OCI-LY3 (cell line): ENCODE data around the gene STAT6.

Experiments
- H2AFZ ChIP-seq: fragments of 200-600, 300-600 bp; shearing (Covaris generic); 2 replicates; pipeline ENCODE4 v1.6.0; 2014; ENCODE audit warnings: antibody characterized with exemption, low read depth, low read length
- H3K27ac ChIP-seq: fragments of 200-600, 300-600 bp; sonication (generic); 2 replicates; pipeline ENCODE4 v1.5.1; 2014; ENCODE audit warnings: mild to moderate bottlenecking, low read length, moderate library complexity, mixed read lengths
- H3K27me3 ChIP-seq: fragments of 200-600, 300-600 bp; sonication (generic); 2 replicates; pipeline ENCODE4 v1.6.1; 2014; ENCODE audit warnings: low read depth, low read length, mixed read lengths
- H3K36me3 ChIP-seq: fragments of 200-600, 300-600 bp; sonication (generic); replicated peaks from 2 replicates; pipeline ENCODE3; 2014; ENCODE audit warnings: low read depth, low read length, mixed read lengths
- H3K4me1 ChIP-seq: fragments of 300-600, 200-600 bp; sonication (generic); 2 replicates; pipeline ENCODE4 v1.6.1; 2014; ENCODE audit warnings: low read length, mixed read lengths
- H3K4me2 ChIP-seq: fragments of 200-600, 300-600 bp; sonication (generic); 2 replicates; pipeline ENCODE4 v1.6.1; 2014; ENCODE audit warnings: low read length, mixed read lengths
- H3K4me3 ChIP-seq: fragments of 300-600, 200-600 bp; sonication (generic); 2 replicates; pipeline ENCODE4 v1.5.1; 2014; ENCODE audit warnings: antibody characterized with exemption, mild to moderate bottlenecking, low read length, moderate library complexity
- H3K79me2 ChIP-seq: fragments of 300-600, 200-600 bp; shearing (Covaris generic); 2 replicates; pipeline ENCODE4 v1.6.1; 2014; ENCODE audit warnings: mild to moderate bottlenecking, low read length, mixed read lengths
- H3K9ac ChIP-seq: fragments of 300-600, 200-600 bp; shearing (Covaris generic); 2 replicates; pipeline ENCODE4 v1.6.0; 2014; ENCODE audit warnings: mild to moderate bottlenecking, low read length, moderate library complexity
- H3K9me3 ChIP-seq: fragments of 200-600, 300-600 bp; shearing (Covaris generic); 2 replicates; pipeline ENCODE4 v1.6.1; 2014; ENCODE audit warnings: low read length, mixed read lengths; ENCODE audit not compliant: insufficient read depth
- H4K20me1 ChIP-seq: fragments of 200-600, 300-600 bp; sonication (generic); 2 replicates; pipeline ENCODE4 v1.6.1; 2016; ENCODE audit warnings: low read length, mixed read lengths; ENCODE audit not compliant: insufficient read depth
- EZH2phosphoT487 ChIP-seq: fragments of 200-600 bp; shearing (Covaris generic); IDR thresholded peaks from 2 replicates; pipeline ENCODE4 v1.6.1; 2018; ENCODE audit warnings: antibody characterized with exemption, mixed run types, low read depth
- TF ChIP-seq, protein P1 (sequence below): fragments of 200-600, 300-600 bp; sonication (generic); IDR thresholded peaks from 2 replicates; pipeline ENCODE4 v1.5.1; 2014; ENCODE audit warnings: antibody characterized with exemption, low read length, low read depth

The STAT6 gene

DNA sequence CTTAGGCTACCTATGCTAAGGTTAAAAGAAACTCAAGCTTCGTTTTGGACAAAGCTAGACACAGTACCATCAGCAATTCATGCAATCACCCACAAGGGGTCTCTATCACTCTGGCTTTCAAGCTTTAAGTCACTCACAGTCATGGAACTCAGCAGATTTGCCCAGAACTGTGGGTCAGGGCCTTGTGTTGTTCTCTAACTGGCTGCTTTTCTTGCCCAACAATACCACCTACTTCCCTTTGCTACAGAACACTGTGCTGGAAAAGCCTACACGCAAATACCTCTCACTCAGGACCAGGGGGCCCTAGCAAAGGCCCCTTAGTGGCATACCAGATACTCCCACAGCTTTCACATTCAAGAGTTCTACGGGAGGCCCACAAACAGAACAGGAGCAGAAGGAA, 41.6 kb downstream of the STAT6 start:
- Histone ChIP-seq H3K36me3 (peaks cover 43% of the 10 kb centered on the region), H3K79me2 (peaks cover 26% of the 10 kb centered on the region), H3K9ac (no peak overlapping the region), H4K20me1 (no peaks in the 10 kb centered on the region), H3K9me3 (no peaks in the 10 kb centered on the region), H3K4me1 (peaks cover 46% of the 10 kb centered on the region), H3K27me3 (no peaks in the 10 kb centered on the region), H3K4me3 (no peak overlapping the region), H3K4me2 (no peak overlapping the region), H2AFZ (no peak overlapping the region), H3K27ac (peak overlapping the region; percentile 24; the same call in 1 of the 2 replicates)
- TF ChIP-seq, protein P1, sequence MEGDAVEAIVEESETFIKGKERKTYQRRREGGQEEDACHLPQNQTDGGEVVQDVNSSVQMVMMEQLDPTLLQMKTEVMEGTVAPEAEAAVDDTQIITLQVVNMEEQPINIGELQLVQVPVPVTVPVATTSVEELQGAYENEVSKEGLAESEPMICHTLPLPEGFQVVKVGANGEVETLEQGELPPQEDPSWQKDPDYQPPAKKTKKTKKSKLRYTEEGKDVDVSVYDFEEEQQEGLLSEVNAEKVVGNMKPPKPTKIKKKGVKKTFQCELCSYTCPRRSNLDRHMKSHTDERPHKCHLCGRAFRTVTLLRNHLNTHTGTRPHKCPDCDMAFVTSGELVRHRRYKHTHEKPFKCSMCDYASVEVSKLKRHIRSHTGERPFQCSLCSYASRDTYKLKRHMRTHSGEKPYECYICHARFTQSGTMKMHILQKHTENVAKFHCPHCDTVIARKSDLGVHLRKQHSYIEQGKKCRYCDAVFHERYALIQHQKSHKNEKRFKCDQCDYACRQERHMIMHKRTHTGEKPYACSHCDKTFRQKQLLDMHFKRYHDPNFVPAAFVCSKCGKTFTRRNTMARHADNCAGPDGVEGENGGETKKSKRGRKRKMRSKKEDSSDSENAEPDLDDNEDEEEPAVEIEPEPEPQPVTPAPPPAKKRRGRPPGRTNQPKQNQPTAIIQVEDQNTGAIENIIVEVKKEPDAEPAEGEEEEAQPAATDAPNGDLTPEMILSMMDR: peak; percentile 83
- TF ChIP-seq EZH2phosphoT487: no peak

DNA sequence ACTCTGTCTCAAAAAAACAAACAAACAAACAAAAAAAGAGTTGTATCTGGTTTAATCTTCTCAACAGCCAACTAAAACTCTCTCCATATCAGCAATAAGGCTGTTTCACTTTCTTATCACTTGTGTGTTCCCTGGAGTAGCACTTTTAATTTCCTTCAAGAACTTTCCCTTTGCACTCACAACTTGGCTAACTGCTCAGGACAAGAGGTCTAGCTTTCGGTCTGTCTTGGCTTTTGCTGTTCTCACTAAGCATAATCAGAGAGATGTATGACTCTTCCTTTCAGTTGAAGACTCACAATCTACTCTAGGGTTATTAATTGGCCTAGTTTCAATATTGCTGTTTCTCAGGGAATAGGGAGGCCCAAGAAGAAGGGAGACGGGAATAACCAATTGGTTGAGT, 44.9 kb downstream of the STAT6 start:
- Histone ChIP-seq H2AFZ (no peak overlapping the region), H3K4me2 (no peak overlapping the region), H4K20me1 (no peaks in the 10 kb centered on the region), H3K27me3 (no peaks in the 10 kb centered on the region), H3K79me2 (peaks cover 9% of the 10 kb centered on the region), H3K27ac (no peak overlapping the region), H3K4me1 (peaks cover 48% of the 10 kb centered on the region), H3K36me3 (peaks cover 41% of the 10 kb centered on the region), H3K9me3 (no peaks in the 10 kb centered on the region), H3K4me3 (no peak overlapping the region), H3K9ac (no peak overlapping the region)
- TF ChIP-seq, protein P1: no peak
- TF ChIP-seq EZH2phosphoT487: no peak

DNA sequence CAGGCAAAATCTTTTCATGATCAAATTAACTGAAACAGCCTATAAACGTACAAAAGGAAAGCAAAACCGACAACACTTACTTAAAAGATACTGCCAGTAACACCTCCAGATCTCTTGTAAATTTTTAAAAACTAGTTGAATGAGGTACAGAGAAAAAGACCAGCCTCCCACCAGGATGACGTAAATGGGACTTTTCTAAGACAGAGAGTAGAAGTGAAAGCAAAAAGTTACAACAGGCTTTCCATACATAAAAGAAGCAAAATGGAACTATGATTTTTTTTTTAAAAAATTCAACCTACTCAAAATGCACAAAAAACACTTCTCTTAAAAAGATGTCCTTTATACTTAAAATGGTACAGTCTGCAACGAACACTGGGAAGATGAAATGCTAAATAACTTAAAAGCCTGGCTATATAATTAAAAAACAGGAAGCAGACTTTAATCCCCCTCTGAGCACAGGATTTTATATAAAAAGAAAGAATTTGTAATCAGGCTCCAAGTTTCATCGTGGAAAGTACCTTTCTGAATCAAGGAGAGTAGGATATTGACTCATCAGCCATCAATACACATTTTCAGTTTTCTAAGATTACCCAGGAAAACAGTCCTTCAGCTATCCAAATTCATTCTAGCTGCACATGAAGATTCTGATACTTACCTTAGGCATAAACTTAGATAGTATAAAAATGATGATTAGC, 47.0 kb downstream of the STAT6 start:
- Histone ChIP-seq H3K9ac (peak overlapping the region; percentile 63), H2AFZ (no peak overlapping the region), H3K4me1 (peaks cover 36% of the 10 kb centered on the region), H3K9me3 (no peaks in the 10 kb centered on the region), H3K4me3 (peak overlapping the region; percentile 64), H3K27me3 (no peaks in the 10 kb centered on the region), H3K27ac (peak overlapping the region; percentile 95), H4K20me1 (no peaks in the 10 kb centered on the region), H3K4me2 (peak overlapping the region; percentile 76), H3K79me2 (peaks cover 9% of the 10 kb centered on the region), H3K36me3 (peaks cover 44% of the 10 kb centered on the region)
- TF ChIP-seq EZH2phosphoT487: no peak
- TF ChIP-seq, protein P1: no peak

DNA sequence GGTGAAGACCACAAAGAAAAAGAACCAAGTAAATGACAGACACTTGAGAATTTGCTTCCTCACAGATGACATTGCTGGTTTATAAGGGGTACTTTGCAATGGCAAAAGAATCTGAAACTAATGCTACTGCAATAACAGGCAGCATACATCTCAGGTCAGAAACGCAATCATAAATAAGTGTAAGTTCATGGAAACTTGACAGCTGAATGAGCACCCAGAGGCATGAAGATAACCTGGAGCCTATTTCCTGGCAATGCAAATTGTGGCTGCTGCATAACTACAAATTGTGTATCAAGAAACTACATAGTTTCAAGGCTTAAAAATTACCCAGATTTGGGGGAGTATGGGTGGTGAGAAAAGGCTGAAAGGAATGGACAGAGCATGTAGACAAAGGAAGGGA, 52.7 kb downstream of the STAT6 start:
- no peak overlapping the region; the same call in 1 of the 2 replicates for H3K27ac ChIP-seq
- H3K9ac ChIP-seq: no peak overlapping the region
- peaks cover 66% of the 10 kb centered on the region for H3K36me3 ChIP-seq
- H3K4me1 ChIP-seq: peaks cover 20% of the 10 kb centered on the region
- peaks cover 5% of the 10 kb centered on the region for H3K79me2 ChIP-seq
- H3K27me3 ChIP-seq: no peaks in the 10 kb centered on the region
- TF ChIP-seq, protein P1: no peak
- no peak for TF ChIP-seq EZH2phosphoT487
- H3K4me2 ChIP-seq: no peak overlapping the region
- H3K4me3 ChIP-seq: no peak overlapping the region
- no peaks in the 10 kb centered on the region for H4K20me1 ChIP-seq
- H2AFZ ChIP-seq: no peak overlapping the region
- no peaks in the 10 kb centered on the region for H3K9me3 ChIP-seq
